Measurements from ENCODE around the gene PCDHA1. TPM values are rescaled to one million over a fixed set of nuclear protein-coding genes. Genes with fewer than 3 reads are reported as not detected.

Gene PCDHA1
- total RNA-seq, 1 donor from 2014 or later = not detected

DNA sequence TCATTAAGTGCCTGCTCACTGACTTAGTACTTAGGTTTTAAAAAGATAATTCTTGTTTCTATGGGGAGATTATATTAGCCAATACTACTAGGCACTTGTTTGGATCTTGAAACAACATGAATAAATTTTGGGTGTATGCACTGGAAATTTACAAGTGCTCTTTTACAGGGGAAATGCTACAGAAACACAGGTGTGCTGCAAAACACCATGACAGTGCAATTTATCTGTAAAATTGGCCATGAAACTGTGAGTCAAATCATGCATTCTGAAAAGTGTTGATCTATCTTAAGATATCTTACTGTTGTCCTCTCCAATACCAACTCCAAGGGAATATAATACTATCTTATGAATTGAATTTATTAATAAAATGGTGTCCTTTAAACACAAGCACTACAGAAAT, 253.1 kb downstream of the PCDHA1 start:
- no peak for DNase-seq (ENCODE audit: low read depth)
- H3K4me3 ChIP-seq (ENCODE audit: low read depth, low read length) = no peak overlapping the region
- no peaks in the 10 kb centered on the region for H3K27me3 ChIP-seq (ENCODE audit: control insufficient read depth, insufficient read depth, low read length)
- no peak for TF ChIP-seq CTCF (IDR thresholded peaks at IDR 0.05; ENCODE audit: insufficient read depth, low read length, poor library complexity, severe bottlenecking)
- no peaks in the 10 kb centered on the region for H3K36me3 ChIP-seq (ENCODE audit: control insufficient read depth, insufficient read depth, low read length)

DNA sequence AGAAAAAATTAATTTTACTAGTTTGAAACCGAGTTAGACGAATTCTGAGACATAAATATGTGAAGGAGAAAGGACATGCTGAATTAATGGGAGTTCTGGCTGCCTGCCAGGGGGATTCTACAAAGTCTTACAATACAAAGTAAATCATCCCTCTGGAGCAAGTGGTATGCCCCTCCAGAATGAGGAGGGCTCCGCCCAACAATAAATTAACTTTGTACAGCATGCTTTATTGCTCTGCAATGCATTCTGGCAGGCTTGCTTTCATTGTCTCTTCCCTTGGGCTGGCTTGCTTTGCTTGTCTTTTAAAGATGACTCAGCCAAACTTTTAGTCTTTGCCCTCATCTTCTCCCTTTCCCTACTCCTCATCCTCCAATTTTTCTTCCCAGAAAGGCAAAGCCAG, 253.6 kb downstream of the PCDHA1 start:
- Histone ChIP-seq H3K4me3 (ENCODE audit: low read depth, low read length) (no peak overlapping the region), H3K36me3 (ENCODE audit: control insufficient read depth, insufficient read depth, low read length) (no peaks in the 10 kb centered on the region), H3K27me3 (ENCODE audit: control insufficient read depth, insufficient read depth, low read length) (no peaks in the 10 kb centered on the region)
- no peak for TF ChIP-seq CTCF (IDR thresholded peaks at IDR 0.05; ENCODE audit: insufficient read depth, low read length, poor library complexity, severe bottlenecking)
- DNase-seq (ENCODE audit: low read depth) = no peak

GRCh38 chr5:141040093-141040770, 254.3 kb downstream of the PCDHA1 start:
- Histone ChIP-seq H3K36me3 (ENCODE audit: control insufficient read depth, insufficient read depth, low read length) (no peaks in the 10 kb centered on the region), H3K4me3 (ENCODE audit: low read depth, low read length) (no peak overlapping the region), H3K27me3 (ENCODE audit: control insufficient read depth, insufficient read depth, low read length) (no peaks in the 10 kb centered on the region)
- DNase-seq (ENCODE audit: low read depth) = no peak
- TF ChIP-seq CTCF (IDR thresholded peaks at IDR 0.05; ENCODE audit: insufficient read depth, low read length, poor library complexity, severe bottlenecking) = peak; percentile 21

GRCh38 chr5:141040771-141041426, 255.0 kb downstream of the PCDHA1 start:
- H3K27me3 ChIP-seq (ENCODE audit: control insufficient read depth, insufficient read depth, low read length) = no peaks in the 10 kb centered on the region
- peak; percentile 42 for TF ChIP-seq CTCF (IDR thresholded peaks at IDR 0.05; ENCODE audit: insufficient read depth, low read length, poor library complexity, severe bottlenecking)
- DNase-seq (ENCODE audit: low read depth) = no peak
- no peak overlapping the region for H3K4me3 ChIP-seq (ENCODE audit: low read depth, low read length)
- no peaks in the 10 kb centered on the region for H3K36me3 ChIP-seq (ENCODE audit: control insufficient read depth, insufficient read depth, low read length)

- Histone ChIP-seq H3K27me3 (ENCODE audit: control insufficient read depth, insufficient read depth, low read length) (no peaks in the 10 kb centered on the region), H3K4me3 (ENCODE audit: low read depth, low read length) (no peak overlapping the region), H3K36me3 (ENCODE audit: control insufficient read depth, insufficient read depth, low read length) (no peaks in the 10 kb centered on the region)
- no peak for DNase-seq (ENCODE audit: low read depth)
- TF ChIP-seq CTCF (IDR thresholded peaks at IDR 0.05; ENCODE audit: insufficient read depth, low read length, poor library complexity, severe bottlenecking) = no peak
Measured at GRCh38 chr5:141041427-141041785, 255.5 kb downstream of the PCDHA1 start.

- no peak overlapping the region for H3K4me3 ChIP-seq (ENCODE audit: low read depth, low read length)
- no peaks in the 10 kb centered on the region for H3K36me3 ChIP-seq (ENCODE audit: control insufficient read depth, insufficient read depth, low read length)
- TF ChIP-seq CTCF (IDR thresholded peaks at IDR 0.05; ENCODE audit: insufficient read depth, low read length, poor library complexity, severe bottlenecking) = no peak
- no peaks in the 10 kb centered on the region for H3K27me3 ChIP-seq (ENCODE audit: control insufficient read depth, insufficient read depth, low read length)
- no peak for DNase-seq (ENCODE audit: low read depth)
Measured at GRCh38 chr5:141042555-141042954, 256.6 kb downstream of the PCDHA1 start.

Data from kidney epithelial cell (primary cell).